Gastroesophageal sphincter (tissue), 3 donors: ENCODE data around the gene RBMY1F.
"Not testable (repeated sequence)": the region's sequence is repeated elsewhere in the genome, so short reads cannot be mapped to it uniquely, and the experiment has no call there.

ENCODE experiments used
- EP300 ChIP-seq: sonication (generic); formaldehyde crosslinking; IDR thresholded peaks from one replicate; pipeline ENCODE4 v1.6.1; 2017; ENCODE audit warnings: antibody characterized with exemption, mild to moderate bottlenecking
- POLR2A ChIP-seq, 2 donors: fragments of 450-650 bp; IDR thresholded peaks; one replicate each; pipeline ENCODE4 v1.6.1; 2017; ENCODE audit warnings: antibody characterized with exemption in 2 of 2, mild to moderate bottlenecking in 2 of 2, moderate library complexity in 1 of 2
- POLR2AphosphoS5 ChIP-seq: sonication (generic); formaldehyde crosslinking; IDR thresholded peaks from one replicate; pipeline ENCODE4 v1.6.1; 2017; ENCODE audit warnings: antibody characterized with exemption
- TF ChIP-seq, protein P1 (sequence below), 4 experiments: fragments of 200-600 bp in 2 of 4; fragments of 450-650 bp in 2 of 4; sonication (generic) in 1 of 4; IDR thresholded peaks; one replicate each; pipeline ENCODE4 v1.5.1; 2017 to 2019; ENCODE audit warnings: antibody characterized with exemption in 4 of 4, mild to moderate bottlenecking in 2 of 4, moderate library complexity in 2 of 4

DNA sequence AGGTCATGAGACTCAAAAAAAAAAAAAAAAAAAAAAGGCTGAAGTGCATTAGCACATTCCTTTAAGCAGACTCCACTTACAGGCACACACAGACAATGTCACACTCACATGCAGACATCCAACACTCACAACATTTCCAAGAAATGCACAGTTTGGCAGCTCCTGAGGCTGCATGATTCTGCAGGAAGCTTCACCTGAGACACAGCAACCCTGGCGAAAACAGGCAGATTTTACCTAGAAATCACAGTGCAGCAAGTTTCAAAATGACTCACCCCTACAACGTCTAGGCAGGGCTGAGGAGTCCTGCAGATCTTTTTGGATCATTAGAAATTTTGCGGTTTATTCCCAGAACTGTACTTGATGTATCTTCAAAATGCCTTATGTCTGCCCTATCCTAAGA is 48.0 kb downstream of the RBMY1F start:
- TF ChIP-seq POLR2A (IDR thresholded peaks at IDR 0.05); EP300; POLR2AphosphoS5: not testable (repeated sequence)
- TF ChIP-seq, protein P1, sequence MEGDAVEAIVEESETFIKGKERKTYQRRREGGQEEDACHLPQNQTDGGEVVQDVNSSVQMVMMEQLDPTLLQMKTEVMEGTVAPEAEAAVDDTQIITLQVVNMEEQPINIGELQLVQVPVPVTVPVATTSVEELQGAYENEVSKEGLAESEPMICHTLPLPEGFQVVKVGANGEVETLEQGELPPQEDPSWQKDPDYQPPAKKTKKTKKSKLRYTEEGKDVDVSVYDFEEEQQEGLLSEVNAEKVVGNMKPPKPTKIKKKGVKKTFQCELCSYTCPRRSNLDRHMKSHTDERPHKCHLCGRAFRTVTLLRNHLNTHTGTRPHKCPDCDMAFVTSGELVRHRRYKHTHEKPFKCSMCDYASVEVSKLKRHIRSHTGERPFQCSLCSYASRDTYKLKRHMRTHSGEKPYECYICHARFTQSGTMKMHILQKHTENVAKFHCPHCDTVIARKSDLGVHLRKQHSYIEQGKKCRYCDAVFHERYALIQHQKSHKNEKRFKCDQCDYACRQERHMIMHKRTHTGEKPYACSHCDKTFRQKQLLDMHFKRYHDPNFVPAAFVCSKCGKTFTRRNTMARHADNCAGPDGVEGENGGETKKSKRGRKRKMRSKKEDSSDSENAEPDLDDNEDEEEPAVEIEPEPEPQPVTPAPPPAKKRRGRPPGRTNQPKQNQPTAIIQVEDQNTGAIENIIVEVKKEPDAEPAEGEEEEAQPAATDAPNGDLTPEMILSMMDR (IDR thresholded peaks at IDR 0.05), result not testable (repeated sequence)
